Retinal pigment epithelial cell (primary cell): ENCODE measurements around the gene LNP1.

Experiments used
- DNase-seq: peaks from one replicate; pipeline ENCODE4 v3.0.0-alpha.2; 2010; ENCODE audit warnings: low read depth
- H3K4me3 ChIP-seq: 2 replicates; pipeline ENCODE4 v1.5.1; 2011; ENCODE audit warnings: mild to moderate bottlenecking, low read length, control low read depth, moderate library complexity
- TF ChIP-seq, protein P1 (sequence below): conservative IDR thresholded peaks from 2 replicates; pipeline ENCODE4 v1.5.1; 2011; ENCODE audit warnings: low read depth, low read length, control low read depth, inconsistent platforms

The LNP1 gene

DNA sequence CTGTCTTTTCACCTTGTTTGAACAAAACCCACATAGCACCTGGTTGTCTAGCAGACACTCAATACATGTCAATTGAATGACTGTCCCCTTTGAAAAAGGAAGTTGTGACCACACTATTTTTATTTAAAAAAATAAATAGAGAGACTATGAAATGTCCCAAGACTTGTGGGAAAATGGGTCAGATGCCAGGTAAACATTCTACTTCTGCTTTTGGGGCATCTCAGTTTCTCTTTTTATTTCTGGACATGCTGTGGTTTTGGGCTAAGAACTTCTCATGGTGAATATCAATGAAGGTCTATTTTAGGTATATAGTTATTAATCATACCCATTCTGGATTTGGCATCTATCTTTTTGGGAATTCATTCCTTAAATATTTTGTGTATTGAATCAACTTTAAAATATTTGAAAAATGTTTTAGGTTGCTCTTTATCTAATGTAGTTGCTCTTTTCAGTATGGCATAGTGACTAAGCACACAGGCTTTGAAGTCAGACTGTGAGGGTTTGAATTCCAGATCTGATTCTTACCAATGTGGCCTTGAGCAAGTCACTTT lies 95.4 kb downstream of the LNP1 start:
- TF ChIP-seq, protein P1, sequence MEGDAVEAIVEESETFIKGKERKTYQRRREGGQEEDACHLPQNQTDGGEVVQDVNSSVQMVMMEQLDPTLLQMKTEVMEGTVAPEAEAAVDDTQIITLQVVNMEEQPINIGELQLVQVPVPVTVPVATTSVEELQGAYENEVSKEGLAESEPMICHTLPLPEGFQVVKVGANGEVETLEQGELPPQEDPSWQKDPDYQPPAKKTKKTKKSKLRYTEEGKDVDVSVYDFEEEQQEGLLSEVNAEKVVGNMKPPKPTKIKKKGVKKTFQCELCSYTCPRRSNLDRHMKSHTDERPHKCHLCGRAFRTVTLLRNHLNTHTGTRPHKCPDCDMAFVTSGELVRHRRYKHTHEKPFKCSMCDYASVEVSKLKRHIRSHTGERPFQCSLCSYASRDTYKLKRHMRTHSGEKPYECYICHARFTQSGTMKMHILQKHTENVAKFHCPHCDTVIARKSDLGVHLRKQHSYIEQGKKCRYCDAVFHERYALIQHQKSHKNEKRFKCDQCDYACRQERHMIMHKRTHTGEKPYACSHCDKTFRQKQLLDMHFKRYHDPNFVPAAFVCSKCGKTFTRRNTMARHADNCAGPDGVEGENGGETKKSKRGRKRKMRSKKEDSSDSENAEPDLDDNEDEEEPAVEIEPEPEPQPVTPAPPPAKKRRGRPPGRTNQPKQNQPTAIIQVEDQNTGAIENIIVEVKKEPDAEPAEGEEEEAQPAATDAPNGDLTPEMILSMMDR = no peak
- no peak overlapping the region for H3K4me3 ChIP-seq
- no peak for DNase-seq

DNA sequence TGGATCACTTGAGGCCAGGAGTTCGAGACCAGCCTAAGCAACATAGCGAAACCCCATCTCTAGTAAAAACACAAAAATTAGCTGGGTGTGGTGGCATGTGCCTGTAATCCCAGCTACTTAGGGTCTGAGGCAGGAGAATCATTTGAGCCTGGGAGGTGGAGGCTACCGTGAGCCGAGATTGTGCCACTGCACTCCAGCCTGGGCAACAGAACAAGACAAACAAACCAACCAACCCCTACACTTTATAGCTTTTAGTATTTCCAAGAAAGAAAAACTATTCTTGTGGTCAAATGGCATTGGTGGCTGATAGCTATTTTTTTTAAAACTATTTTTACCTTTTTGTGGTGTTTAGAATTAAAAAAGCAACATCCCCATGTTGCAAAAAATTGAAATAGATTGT lies 98.3 kb downstream of the LNP1 start:
- no peak for DNase-seq
- no peak overlapping the region for H3K4me3 ChIP-seq
- TF ChIP-seq, protein P1 = no peak

DNA sequence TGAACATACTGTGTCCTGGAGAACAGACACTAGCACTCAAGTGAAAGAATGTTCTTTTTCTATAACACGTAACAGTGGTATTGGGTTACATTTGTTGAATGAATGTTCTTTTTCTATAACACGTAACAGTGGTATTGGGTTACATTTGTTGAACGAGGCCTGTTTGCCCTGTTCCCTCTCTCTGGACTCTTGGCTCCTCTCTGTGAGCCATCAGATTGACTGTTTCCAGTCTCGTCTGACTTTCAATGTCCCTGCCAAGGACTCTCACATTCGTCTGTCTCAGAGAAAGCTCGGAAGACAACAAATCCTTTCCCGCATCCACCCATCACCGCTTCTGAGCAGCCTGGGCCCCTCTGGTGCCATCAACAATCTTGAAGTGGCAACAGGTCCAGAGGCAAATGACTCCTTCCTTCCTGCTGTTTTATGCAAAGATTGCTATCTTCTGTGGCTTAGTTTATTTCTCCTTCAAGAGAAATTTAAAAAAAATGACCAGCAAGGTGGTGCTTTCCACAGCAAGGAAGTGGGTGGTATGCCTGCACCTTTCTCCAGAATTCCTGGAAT lies 99.1 kb downstream of the LNP1 start:
- TF ChIP-seq, protein P1 = no peak
- no peak overlapping the region for H3K4me3 ChIP-seq
- no peak for DNase-seq

DNA sequence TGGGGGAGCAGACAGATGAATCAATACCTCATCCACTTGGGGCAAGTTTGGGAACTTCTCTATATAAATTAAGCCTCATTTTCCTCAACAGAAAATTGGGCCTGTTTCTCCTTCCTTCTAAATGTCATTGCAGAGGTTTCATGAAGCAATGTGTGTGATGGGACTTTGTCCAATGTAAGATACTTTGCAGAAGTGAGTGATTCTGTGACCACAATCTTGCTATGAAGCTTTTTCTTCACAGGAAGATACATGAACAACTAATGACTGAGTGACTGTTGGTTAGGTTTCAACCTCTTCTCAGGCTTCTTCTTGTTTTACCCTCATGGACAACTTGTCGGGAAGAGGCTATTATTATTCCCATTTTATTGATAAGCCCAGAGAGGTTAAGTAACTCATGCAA lies 102.1 kb downstream of the LNP1 start:
- DNase-seq = no peak
- TF ChIP-seq, protein P1 = no peak
- no peak overlapping the region for H3K4me3 ChIP-seq
